Astrocyte (in vitro differentiated cells and primary cell): ENCODE measurements around the gene CACNA1C. TPM values are rescaled to one million over a fixed set of nuclear protein-coding genes. Genes with fewer than 3 reads are reported as not detected.
A peak's percentile ranks its signal among the peaks of the same experiment; 100 is the strongest.

Experiments used
- DNase-seq: peaks from one replicate; pipeline ENCODE4 v3.0.0-alpha.2; 2010; ENCODE audit warnings: low read depth
- FAIRE-seq: peaks from 2 replicates; lab custom pipeline; 2011; peaks lifted over from hg19 to GRCh38; lab: Jason Lieb, UNC
- H2AFZ ChIP-seq: 2 replicates; pipeline ENCODE4 v1.6.0; 2012; ENCODE audit warnings: low read depth, low read length, inconsistent platforms
- H3K27ac ChIP-seq: 2 replicates; pipeline ENCODE4 v1.5.1; 2011; ENCODE audit warnings: low read depth, low read length, inconsistent platforms
- H3K27me3 ChIP-seq: 2 replicates; pipeline ENCODE4 v1.6.0; 2011; ENCODE audit warnings: low read length, inconsistent platforms; ENCODE audit not compliant: insufficient read depth
- H3K36me3 ChIP-seq: 2 replicates; pipeline ENCODE4 v1.5.1; 2011; ENCODE audit warnings: low read length, inconsistent platforms; ENCODE audit not compliant: insufficient read depth
- H3K4me1 ChIP-seq: 2 replicates; pipeline ENCODE4 v1.5.1; 2011; ENCODE audit warnings: low read length, inconsistent platforms; ENCODE audit not compliant: insufficient read depth
- H3K4me2 ChIP-seq: 2 replicates; pipeline ENCODE4 v1.6.0; 2012; ENCODE audit warnings: low read length, inconsistent platforms
- H3K4me3 ChIP-seq: 2 replicates; pipeline ENCODE4 v1.5.1; 2011; ENCODE audit warnings: low read depth, mild to moderate bottlenecking, low read length, inconsistent platforms; ENCODE audit not compliant: insufficient read depth
- H3K79me2 ChIP-seq: 2 replicates; pipeline ENCODE4 v1.6.0; 2012; ENCODE audit warnings: mild to moderate bottlenecking, low read length, inconsistent platforms; ENCODE audit not compliant: insufficient read depth
- H3K9ac ChIP-seq: 2 replicates; pipeline ENCODE4 v1.6.0; 2012; ENCODE audit warnings: mild to moderate bottlenecking, low read length, inconsistent platforms
- H3K9me3 ChIP-seq: 2 replicates; pipeline ENCODE4 v1.5.1; 2012; ENCODE audit warnings: low read depth, mild to moderate bottlenecking, low read length, inconsistent platforms; ENCODE audit not compliant: insufficient read depth
- H4K20me1 ChIP-seq: 2 replicates; pipeline ENCODE4 v1.6.0; 2012; ENCODE audit warnings: low read length, inconsistent platforms; ENCODE audit not compliant: insufficient read depth
- H3K27ac Mint-ChIP-seq: one replicate; pipeline ENCODE4 v1.8.0; 2021; ENCODE audit warnings: mild to moderate bottlenecking, mixed read lengths; ENCODE audit not compliant: unreplicated experiment
- H3K27me3 Mint-ChIP-seq: one replicate; pipeline ENCODE4 v1.8.0; 2021; ENCODE audit warnings: low read depth, mixed read lengths; ENCODE audit not compliant: unreplicated experiment
- H3K36me3 Mint-ChIP-seq: one replicate; pipeline ENCODE4 v1.8.0; 2021; ENCODE audit warnings: low read depth, mixed read lengths; ENCODE audit not compliant: unreplicated experiment
- H3K4me1 Mint-ChIP-seq: one replicate; pipeline ENCODE4 v1.8.0; 2021; ENCODE audit warnings: low read depth, mixed read lengths; ENCODE audit not compliant: unreplicated experiment
- H3K4me3 Mint-ChIP-seq: one replicate; pipeline ENCODE4 v1.8.0; 2021; ENCODE audit warnings: mild to moderate bottlenecking, moderate library complexity, mixed read lengths; ENCODE audit not compliant: unreplicated experiment
- H3K9me3 Mint-ChIP-seq: one replicate; pipeline ENCODE4 v1.8.0; 2021; ENCODE audit warnings: mild to moderate bottlenecking, mixed read lengths; ENCODE audit not compliant: unreplicated experiment
- EZH2 ChIP-seq: IDR thresholded peaks from 2 replicates; pipeline ENCODE4 v1.6.1; 2012; ENCODE audit warnings: mild to moderate bottlenecking, low read length, inconsistent platforms; ENCODE audit not compliant: insufficient read depth
- total RNA-seq: library from RNA; stranded (reverse); gene quantifications from 2 replicates; pipeline ENCODE4 v1.2.1, GENCODE V29; 2021
- TF ChIP-seq, protein P1 (sequence below): IDR thresholded peaks from 2 replicates; pipeline ENCODE4 v1.5.1; 2011; ENCODE audit warnings: low read depth, mild to moderate bottlenecking, inconsistent platforms, low read length, moderate library complexity; ENCODE audit not compliant: insufficient read depth

The CACNA1C gene
- total RNA-seq, 1 donor from 2014 or later: 2.1 TPM

DNA sequence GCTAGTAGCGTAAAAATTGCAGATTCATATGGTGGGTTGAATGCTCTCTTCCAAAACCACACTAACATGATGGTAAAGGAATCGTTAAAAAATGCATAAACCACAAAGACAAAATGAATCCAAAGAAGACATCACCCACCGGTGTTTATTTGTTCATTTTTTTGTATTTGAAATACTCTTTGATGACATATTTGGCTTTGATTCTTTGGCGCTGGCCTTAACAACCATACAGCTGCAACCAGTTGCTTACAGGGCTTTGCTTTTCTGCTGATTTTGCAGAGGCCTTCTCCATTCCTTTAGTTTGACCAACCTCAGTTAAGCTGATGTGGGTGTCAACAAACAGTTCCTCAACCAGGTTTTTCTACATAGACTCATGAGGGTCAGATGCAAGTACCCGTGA is 103.5 kb downstream of the CACNA1C start:
- Histone ChIP-seq H3K9me3 (no peaks in the 10 kb centered on the region), H3K79me2 (no peaks in the 10 kb centered on the region), H3K27ac (no peak overlapping the region), H3K4me2 (no peak overlapping the region), H3K27me3 (no peaks in the 10 kb centered on the region), H3K4me3 (no peak overlapping the region), H3K4me1 (peaks cover 14% of the 10 kb centered on the region), H4K20me1 (no peaks in the 10 kb centered on the region), H2AFZ (no peak overlapping the region), H3K9ac (no peak overlapping the region), H3K36me3 (no peaks in the 10 kb centered on the region)
- H3K27ac Mint-ChIP-seq: no peak overlapping the region
- no peaks in the 10 kb centered on the region for H3K9me3 Mint-ChIP-seq
- DNase-seq (peak; percentile 84), FAIRE-seq (no peak)
- H3K36me3 Mint-ChIP-seq: peaks cover 2% of the 10 kb centered on the region
- H3K27me3 Mint-ChIP-seq: peaks cover 4% of the 10 kb centered on the region
- TF ChIP-seq EZH2: no peak
- TF ChIP-seq, protein P1, sequence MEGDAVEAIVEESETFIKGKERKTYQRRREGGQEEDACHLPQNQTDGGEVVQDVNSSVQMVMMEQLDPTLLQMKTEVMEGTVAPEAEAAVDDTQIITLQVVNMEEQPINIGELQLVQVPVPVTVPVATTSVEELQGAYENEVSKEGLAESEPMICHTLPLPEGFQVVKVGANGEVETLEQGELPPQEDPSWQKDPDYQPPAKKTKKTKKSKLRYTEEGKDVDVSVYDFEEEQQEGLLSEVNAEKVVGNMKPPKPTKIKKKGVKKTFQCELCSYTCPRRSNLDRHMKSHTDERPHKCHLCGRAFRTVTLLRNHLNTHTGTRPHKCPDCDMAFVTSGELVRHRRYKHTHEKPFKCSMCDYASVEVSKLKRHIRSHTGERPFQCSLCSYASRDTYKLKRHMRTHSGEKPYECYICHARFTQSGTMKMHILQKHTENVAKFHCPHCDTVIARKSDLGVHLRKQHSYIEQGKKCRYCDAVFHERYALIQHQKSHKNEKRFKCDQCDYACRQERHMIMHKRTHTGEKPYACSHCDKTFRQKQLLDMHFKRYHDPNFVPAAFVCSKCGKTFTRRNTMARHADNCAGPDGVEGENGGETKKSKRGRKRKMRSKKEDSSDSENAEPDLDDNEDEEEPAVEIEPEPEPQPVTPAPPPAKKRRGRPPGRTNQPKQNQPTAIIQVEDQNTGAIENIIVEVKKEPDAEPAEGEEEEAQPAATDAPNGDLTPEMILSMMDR: no peak
- no peak overlapping the region for H3K4me3 Mint-ChIP-seq
- H3K4me1 Mint-ChIP-seq: peaks cover 11% of the 10 kb centered on the region

DNA sequence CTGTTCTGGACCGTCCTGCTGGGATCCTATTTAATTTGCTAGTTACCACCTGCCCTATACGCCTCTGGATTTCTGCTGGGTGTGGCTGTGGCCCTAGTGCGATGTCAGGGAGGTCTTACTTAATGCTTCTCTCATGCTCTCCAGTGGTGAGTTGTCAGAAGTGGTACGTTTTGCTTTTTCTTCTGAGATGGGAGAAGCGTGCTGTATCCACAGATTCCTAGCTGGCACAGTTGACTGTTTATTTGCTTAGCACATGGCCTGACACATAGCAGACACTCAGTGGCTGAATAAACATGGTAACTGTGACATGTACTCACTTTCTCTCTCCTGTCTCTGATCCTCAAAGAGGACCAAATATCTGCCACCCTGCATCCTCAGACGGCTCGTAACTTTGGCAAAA is 107.3 kb downstream of the CACNA1C start:
- H3K27ac Mint-ChIP-seq: no peak overlapping the region
- no peak for TF ChIP-seq EZH2
- TF ChIP-seq, protein P1: no peak
- Histone ChIP-seq H3K4me3 (no peak overlapping the region), H3K27ac (no peak overlapping the region), H3K4me2 (no peak overlapping the region), H4K20me1 (no peaks in the 10 kb centered on the region), H3K9ac (no peak overlapping the region), H2AFZ (no peak overlapping the region), H3K36me3 (no peaks in the 10 kb centered on the region), H3K27me3 (no peaks in the 10 kb centered on the region), H3K4me1 (peaks cover 17% of the 10 kb centered on the region), H3K79me2 (no peaks in the 10 kb centered on the region), H3K9me3 (no peaks in the 10 kb centered on the region)
- H3K4me3 Mint-ChIP-seq: no peak overlapping the region
- H3K9me3 Mint-ChIP-seq: no peaks in the 10 kb centered on the region
- FAIRE-seq: no peak
- H3K27me3 Mint-ChIP-seq: peaks cover 4% of the 10 kb centered on the region
- H3K36me3 Mint-ChIP-seq: no peaks in the 10 kb centered on the region
- H3K4me1 Mint-ChIP-seq: peaks cover 6% of the 10 kb centered on the region
- DNase-seq: no peak

DNA sequence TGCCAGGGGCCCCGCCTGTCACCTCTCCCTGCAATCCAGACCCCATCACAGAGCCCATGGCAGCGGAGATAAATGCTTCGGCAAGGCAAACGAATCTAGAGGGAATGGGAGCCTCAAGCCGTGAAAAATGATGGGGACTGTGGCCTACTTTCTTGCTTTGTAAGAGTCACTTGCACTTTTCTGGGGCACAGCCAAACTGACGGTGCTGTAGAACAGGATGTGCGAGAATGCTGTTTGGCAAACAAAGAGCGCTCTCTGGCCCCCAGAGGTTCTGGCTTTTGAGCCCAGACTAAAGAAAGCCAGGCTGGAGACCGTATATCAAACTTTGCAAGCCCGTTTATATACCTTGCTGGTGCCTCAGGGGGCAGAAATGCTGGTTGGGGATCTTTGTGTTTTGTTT is 108.7 kb downstream of the CACNA1C start:
- no peak for TF ChIP-seq EZH2
- TF ChIP-seq, protein P1: no peak
- Histone ChIP-seq H4K20me1 (no peaks in the 10 kb centered on the region), H3K27ac (no peak overlapping the region), H2AFZ (no peak overlapping the region), H3K36me3 (no peaks in the 10 kb centered on the region), H3K79me2 (no peaks in the 10 kb centered on the region), H3K4me1 (peaks cover 17% of the 10 kb centered on the region), H3K9ac (no peak overlapping the region), H3K4me3 (no peak overlapping the region), H3K27me3 (no peaks in the 10 kb centered on the region), H3K4me2 (no peak overlapping the region), H3K9me3 (no peaks in the 10 kb centered on the region)
- Mint-ChIP-seq H3K36me3 (no peaks in the 10 kb centered on the region), H3K27ac (no peak overlapping the region), H3K4me3 (no peak overlapping the region), H3K9me3 (peaks cover 2% of the 10 kb centered on the region), H3K4me1 (peaks cover 6% of the 10 kb centered on the region), H3K27me3 (peaks cover 8% of the 10 kb centered on the region)
- FAIRE-seq: no peak
- DNase-seq: peak; percentile 74
